Ramos (cell line): ENCODE results near the gene CCDC97.
"Not testable (repeated sequence)": the region's sequence is repeated elsewhere in the genome, so short reads cannot be mapped to it uniquely, and the experiment has no call there.

Experiments used
- in situ Hi-C: fragments of 300-500 bp; cut with MboI; formaldehyde crosslinking; loops from one replicate; pipeline ENCODE4 v1.14.3; 2022; ENCODE audit warnings: low sequenced_read_pairs; ENCODE audit not compliant: unreplicated experiment

Gene CCDC97

DNA sequence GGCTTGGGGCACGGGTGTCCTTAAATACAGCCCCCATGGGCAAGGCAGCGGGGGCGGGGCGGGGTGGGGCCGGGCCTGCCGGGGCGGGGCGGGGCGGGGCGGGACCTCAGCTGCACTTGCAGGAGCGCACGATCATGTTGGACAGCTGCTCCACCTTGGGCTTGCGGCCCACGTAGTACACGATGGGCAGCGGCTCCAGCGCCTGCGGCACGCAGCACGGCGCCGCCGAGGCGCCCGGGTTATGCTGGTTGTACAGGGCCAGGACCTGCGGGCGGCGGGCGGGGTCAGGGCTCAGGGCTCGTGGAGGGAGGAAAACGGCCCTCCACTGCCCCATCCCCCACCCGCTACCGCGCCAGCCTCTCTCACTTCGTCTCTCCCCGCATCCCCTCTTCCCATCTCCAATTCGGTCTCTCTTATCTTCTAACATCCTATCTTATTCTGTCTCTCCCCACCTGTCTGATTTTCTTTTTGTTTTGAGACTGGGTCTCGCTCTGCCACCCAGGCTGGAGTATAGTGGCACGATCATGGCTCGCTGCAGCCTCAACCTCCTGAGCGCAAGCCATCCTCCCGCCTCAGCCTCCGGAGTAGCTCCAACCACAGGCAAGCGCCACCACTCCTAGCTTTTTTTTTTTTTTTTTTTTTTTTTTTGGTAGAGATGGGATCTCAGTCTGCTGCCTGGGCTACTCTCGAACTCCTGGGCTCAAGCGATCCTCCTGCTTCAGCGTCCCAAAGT, 21.1 kb downstream of the CCDC97 start:
- in situ Hi-C loops, result no loop called here

DNA sequence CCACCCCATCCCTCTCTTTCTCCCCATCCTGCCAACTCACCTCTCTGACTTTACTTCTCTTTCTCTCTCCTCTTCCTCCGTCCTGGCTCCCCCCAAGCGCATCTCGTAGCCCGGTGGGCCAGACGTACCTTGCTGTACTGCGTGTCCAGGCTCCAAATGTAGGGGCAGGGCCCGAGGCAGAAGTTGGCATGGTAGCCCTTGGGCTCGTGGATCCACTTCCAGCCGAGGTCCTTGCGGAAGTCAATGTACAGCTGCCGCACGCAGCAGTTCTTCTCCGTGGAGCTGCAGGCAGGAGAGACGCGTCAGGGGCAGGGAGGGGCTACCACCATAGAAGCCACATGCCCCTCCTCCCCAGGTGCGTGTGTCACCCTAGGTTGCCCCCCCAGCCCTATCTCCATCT, 22.0 kb downstream of the CCDC97 start:
- in situ Hi-C loops, result no loop called here

DNA sequence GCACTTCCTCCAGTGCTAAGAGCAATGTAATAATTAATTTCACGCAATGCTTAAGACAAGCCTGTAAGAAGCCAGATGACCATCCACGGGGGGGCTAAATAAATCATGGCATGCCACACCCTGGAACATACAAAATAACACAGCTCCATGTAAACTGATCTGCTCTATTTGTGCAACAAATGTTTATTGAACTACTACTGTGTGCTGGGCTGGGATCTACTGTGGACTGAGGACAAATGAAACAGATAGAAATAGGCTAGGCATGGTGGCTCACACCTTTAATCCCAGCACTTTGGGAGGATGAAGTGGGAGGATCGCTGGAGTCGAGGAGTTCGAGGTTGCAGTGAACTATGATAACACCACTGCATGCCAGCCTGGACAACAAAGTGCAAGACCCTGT, 22.5 kb downstream of the CCDC97 start:
- in situ Hi-C loops, result no loop called here

DNA sequence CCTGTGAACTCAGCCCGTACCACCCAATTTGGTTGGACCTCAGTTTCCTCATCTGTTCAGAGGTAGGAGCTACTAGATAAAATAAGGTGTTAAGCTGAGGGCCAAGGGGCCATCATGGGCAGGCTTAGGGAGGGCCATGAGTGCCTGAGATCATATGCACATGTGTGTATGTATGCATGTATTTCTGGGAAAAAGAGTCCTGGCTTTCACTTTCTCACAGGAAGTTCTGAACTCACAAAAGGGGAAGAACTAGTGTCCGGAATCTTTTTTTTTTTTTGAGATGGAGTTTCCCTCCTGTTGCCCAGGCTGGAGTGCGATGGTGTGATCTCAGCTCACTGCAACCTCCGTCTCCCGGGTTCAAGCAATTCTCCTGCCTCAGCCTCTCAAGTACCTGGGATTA, 24.8 kb downstream of the CCDC97 start:
- in situ Hi-C loops, result no loop called here

DNA sequence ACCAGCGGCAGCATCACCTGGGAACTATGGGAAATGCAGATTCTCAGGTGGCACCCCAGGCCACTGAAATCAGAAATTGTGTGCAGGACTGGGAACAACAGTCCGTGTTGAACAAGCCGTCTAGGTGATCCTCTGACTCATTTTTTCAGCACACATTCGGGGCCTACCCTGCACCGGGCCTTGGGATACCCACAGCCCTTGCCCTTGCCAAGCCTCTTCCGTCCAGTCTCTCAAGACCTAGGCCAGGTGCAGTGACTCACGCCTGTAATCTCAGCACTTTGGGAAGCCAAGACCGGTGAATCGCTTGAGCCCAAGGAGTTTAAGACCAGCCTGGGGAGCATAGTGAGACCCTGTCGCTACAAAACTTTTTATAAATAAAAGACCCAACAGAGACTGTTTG, 25.5 kb downstream of the CCDC97 start:
- in situ Hi-C loops, result no loop called here

DNA sequence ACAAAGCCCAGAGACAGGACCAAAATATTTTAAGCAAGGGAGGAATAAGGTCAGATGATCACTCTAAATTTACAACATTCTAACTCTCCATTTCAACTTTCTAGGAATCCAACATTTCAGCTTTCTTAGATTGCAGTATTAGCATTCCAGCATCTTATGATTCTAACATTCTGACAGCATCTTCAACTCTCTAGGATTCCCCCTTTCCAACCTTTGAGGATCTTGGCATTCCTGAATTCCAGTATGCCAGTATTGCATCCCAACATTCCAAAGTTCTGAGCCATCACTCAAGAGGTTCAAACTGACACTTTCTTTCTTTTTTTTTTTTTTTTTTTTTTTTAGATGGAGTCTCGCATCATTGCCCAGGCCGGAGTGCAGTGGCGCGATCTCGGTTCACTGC, 30.0 kb downstream of the CCDC97 start:
- in situ Hi-C loops, result no loop called here

DNA sequence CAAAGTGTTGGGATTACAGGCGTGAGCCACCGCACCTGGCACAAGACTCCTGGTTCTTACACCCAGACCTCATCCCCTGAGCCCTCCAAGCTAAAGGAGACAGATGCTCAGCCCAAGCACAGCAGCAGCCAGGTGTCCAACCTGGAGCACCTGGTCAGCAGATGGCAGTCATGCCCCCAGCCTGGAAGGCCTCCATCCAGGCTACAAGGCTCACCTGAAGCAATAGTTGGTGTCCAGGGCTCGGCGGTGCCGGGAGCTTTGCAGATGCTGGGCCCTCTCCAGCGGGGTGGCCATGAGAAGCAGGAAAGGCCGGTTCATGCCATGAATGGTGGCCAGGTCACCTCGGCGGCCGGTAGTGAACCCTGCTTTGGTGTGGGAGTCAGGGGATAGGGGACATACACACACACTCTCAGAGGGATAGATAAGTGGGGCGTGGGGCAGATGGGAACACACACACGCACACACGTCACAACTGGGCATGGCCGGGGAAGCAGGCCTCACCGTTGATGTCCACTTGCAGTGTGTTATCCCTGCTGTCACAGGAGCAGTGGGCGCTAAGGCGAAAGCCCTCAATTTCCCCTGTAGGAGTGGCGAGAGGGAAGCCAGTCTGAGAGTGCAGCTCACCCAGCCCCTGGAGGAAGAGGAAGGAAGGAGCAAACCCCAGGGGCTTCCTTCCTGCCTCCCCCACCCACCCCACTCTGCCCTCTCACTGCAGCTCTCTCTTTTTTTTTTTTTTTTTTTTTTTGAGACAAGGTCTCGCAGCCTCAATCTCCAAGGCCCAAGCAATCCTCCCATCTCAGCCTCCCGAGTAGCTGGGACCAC, 31.9 kb downstream of the CCDC97 start:
- in situ Hi-C loops, result no loop called here

DNA sequence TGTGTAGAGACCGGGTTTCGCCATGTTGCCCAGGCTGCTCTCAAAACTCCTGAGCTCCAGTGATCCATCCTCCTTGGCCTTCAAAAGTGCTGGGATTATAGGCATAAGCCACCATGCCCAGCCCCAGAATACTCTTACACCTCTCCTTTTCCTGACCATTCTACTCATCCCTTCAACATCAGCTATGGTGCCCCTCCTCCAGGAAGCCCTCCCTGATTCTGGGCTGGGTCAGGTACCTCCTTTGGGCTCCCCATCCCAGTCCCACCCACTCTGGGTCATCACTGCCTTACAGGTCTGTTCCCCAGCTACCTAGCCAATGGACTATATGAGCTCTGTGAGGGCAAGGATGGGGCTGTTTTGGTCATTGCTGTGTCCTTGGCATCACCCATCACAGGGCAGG, 34.2 kb downstream of the CCDC97 start:
- in situ Hi-C loops, result no loop called here

DNA sequence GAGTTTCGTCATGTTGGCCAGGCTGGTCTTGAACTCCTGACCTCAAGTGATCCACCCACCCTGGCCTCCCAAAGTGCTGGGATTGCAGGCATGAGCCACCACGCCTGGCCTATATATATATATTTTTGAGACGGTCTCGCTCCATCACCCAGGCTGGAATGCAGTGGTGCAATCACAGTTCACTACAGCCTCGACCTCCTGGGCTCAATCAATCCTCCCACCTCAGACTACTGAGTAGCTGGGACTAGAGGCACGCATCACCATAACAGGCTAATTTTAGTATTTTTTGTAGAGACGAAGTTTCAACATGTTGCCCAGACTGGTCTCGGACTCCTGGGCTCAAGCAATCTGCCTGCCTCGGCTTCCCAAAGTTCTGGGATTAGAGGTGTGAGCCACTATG, 36.9 kb downstream of the CCDC97 start:
- in situ Hi-C loops, result not testable (repeated sequence)

DNA sequence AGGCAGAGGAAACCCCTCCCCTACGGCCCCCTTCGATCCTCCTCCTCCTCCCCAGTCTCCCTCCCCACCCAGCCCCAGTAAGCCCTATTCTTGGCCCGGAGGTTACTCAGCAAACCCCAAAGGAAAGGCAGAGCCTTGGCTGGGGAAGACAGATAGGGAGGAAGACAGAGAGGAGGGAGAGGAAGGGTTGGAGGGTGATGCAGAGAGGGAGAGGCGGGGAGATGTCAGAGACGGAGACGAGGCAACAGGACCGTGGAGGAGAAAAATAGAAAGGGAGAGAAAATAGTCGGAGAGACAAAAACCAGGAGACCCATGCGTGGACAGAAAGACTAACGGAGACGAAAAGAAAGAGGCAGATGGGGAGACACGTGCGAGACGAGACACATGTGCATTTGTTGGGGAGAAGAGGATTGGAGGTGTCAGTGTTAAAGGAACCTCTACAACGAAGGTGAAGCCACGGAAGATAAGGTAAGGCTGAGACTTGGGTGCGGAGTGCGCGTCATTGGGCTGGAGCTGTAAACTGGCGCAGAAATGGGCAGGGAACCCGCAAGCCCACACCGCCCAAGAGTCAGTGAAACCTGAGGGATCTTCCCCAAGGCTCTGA, 40.9 kb downstream of the CCDC97 start:
- in situ Hi-C loops, result no loop called here

DNA sequence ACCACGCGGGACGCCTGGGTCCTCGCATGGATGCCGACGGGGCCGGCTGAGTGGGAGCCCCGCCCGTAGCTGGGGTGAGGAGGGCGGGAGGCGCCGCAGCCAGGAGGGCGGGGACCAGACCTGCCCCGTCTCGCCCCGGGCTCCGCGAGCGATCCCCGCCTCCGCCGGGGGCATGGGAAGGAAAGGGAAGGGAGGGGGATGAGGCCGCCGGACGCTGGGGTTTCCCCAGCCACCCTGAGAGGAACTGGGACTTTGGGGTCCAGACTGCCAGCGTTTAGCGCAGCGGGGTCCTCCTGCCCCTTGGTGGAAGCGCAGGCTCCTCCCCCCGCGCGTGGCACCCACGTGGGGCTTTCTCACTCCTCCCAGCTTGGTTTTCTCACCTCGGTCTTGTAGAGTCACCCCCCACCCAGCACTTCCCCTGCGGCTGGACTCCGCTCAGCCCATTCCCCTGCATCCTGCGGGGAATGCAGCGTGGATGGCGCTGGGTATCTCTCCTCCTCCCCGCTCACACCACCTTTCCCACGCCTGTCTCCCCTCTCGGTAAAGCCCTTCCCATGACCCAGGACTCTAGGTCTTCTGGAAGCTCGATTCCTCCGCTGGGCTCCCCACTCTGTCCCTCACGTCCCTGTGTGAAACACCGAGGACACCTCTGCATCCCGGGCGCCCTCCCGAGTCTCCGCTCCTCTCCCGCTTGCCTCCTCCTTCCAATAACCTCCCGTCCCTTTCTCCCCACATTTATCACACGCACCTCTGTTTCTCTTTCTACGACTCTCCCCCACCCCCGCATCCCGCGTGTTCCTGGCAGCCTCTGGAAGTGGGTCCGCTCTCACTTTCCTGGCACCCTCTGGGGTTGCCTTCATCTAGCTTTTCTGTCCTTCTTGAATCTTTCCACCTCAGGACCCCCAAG, 41.6 kb downstream of the CCDC97 start:
- in situ Hi-C loops, result no loop called here

DNA sequence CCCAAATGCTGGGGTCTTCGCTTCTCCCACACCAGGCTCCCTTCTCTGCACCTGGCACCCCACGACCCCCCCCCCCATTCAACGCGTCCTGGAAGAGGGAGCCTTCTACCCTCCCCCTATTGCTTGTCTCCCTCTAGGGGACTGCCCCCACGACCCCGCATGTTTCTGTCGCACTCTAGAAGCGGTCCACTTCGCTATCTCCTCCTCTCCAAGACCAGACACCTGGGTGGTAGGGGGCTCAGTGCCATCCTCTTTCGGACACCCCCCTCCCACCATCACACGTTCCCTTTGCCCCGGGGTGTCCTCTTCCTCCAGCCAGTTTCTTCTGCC, 42.3 kb downstream of the CCDC97 start:
- in situ Hi-C loops, result no loop called here

DNA sequence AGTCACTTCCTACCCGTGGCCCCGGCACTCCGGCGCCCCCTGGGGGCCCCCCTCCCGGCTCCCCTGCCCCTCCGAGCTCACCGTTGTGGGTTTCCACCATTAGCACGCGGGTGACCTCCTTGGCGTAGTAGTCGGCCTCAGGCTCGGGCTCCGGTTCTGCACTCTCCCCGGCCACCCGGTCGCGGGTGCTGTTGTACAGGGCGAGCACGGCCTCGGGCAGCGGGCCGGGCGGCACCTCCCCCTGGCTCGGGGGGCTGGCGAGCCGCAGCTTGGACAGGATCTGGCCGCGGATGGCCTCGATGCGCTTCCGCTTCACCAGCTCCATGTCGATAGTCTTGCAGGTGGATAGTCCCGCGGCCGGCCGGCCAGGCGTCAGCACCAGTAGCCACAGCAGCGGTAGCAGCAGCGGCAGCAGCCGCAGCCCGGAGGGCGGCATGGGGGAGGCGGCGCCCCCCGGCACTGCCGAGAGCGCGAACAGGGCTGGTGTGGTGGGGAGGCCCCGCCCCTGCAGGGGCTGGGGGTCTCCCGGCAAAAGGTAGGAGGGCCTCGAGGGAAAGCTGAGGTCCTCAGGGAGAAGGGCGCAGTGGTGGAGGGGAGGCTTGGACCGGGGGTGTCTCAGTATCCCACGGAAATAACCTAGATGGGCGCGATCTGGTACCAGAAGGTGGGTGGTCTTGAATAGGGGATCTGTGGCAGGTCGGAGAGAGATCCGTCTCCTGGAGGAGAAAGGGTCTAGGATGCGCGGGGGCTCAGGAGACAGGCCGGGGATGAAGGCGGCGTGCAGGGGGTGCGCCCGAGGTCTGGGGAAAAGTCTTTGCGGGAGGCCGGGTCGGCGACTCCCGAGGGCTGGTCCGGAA, 42.9 kb downstream of the CCDC97 start:
- in situ Hi-C loops, result no loop called here

DNA sequence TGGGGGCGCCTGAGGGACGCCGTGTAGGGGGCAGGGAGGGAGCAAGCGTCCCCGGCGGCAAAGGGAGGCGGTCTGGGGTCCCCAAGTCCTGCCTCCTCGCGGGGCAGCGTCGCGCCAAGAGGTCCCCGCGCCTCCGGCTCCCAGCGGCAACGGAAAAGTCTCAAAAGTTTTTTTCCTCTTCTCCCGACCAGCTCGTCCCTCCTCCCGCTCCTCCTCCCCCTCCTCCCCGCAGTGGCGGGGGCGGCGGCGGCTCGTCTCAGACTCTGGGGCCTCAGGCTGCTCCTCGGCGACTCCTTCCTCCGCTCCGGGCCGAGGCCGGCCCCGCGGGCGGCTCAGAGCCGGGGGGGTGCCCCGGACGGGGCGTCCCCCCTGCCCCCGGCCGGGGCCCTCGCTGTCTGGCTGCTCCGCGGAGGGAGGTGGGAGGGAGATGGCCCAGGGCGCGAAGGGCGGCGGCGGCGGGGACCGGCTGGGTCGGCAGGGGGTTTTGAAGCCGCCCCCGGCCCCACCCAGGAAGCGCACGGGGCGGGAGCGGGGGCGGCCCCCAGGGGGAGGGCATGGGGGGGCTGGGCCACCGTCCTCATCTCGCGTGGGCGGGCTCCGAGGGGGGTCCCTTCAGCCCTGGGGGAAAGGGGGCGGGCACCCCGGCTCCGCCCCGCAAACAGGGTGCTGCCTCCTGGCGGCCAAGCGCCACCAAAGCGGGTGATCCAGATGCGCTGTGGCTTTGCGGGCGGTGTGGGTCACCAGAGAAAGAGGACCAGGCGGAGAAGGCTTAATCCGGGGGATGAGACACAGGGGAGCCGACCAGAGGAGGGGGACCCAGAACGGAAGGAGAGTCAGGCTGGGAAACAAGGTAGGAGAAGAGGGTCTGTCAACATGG, 43.7 kb downstream of the CCDC97 start, which contains the start of gene TGFB1:
Gene TGFB1 (minus strand): TSS at position 457 of the 877 bp plus-strand sequence. CDS start 878 bp downstream, outside the sequence.
- in situ Hi-C loops, result no loop called here

DNA sequence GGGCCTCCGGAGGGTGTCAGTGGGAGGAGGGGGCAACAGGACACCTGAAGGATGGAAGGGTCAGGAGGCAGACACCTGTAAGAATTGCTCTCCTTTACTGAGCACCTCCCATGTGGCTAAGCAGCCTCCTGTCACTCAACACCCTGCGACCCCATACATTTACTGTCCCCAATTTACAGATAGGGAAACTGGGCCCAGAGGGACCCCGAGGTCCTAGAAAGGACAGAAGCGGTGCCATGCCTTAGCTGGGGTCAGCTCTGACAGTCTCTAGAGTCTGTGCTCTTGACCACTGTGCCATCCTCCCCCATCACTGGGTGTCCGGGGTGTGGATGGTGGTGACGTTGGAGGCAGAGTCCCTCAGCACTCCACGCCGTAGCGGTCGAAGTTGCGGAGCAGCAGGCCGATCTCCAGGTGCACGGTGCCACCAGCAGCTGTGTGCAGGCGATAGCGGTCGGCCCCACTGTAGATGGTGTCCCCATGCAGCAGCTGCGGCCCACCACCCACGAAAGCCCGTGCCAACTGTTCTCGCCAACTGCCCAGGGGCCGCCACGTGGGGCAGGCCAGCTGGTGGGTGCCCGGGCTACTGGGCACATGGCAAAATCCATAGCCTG, 44.5 kb downstream of the CCDC97 start:
- in situ Hi-C loops, result no loop called here

DNA sequence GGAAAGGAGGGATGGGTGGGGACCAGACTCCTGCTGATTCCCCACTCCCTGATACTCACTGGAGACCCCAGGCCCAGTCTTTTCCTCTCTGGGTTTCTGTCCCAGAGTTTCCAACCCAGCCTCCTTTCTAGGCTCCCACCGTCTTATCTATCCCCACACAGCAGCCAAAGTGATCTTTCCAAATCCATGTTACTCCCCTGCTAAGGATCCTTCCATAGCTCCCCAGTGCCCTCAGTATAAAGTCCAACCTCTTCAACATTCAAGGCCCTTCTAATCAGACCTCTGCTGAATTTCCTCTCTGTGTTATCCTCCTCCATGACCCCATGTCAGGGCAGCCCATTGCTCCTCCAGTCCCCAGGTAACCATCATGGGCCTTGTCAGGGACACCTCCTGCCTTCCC, 45.1 kb downstream of the CCDC97 start:
- in situ Hi-C loops, result no loop called here

DNA sequence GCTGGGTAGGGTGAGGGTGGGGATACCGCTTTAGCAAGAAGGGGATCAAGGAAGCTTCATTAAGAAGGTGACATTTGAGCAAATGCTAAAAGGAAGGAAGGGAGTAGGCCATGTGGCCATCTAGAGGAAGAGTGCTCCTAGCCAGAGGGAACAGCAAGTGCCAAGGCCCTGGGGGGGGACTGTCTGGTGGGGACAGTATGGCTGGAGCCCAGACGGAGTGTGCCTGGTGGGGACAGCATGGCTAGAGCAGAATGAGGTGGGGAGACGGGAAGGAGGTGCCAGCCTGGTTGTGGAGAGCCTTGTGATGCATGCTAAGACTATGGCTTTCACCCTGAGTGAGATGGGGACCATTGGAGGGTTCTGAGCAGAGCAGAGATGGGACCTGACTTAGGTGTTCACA, 45.8 kb downstream of the CCDC97 start:
- in situ Hi-C loops, result no loop called here
